ENCODE measurements around the gene SLC25A21.
"Not testable (repeated sequence)": the region's sequence is repeated elsewhere in the genome, so short reads cannot be mapped to it uniquely, and the experiment has no call there.

SLC25A21 gene

DNA sequence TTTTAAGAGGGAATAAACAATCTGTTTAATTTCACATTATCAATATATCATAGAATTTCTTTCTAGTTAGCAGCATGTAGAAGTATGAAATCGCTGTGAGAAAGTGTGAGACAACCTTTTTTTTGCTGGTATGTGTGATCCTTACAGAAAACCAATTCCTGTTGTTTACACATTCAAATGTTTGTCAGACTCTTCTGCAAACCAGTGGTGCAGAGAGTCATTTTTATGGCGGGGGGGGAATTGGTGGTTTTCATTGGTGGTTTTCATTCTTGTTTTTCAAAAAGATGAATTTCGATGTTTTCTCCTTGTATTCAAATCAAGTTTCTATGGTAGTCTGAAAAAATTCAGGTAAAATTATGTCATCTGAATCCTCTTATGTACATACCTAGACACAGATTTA is 57.8 kb downstream of the SLC25A21 start:
- DNase-seq (ENCODE audit: low read depth): no peak
- H3K4me3 ChIP-seq (ENCODE audit: low read depth, low read length): no peak overlapping the region

DNA sequence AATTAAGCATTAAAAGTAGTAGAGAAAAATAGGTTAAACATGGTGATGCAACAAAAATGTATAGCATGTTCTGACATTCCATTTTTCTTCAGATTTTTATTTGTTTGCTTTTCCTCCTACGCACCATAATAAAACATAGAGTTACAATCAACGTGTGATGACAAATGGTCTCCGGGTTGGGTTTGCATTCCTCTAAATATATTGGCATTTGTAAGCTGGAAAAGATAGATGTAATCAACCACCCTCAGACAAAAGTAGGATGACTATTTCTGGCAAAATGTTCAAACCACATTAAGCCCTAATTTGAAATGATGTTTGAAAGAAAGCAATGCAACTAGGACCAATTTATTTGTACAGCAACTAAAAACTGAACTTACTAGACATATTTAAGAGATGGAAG is 58.4 kb downstream of the SLC25A21 start:
- DNase-seq (ENCODE audit: low read depth): no peak
- no peak overlapping the region for H3K4me3 ChIP-seq (ENCODE audit: low read depth, low read length)

DNA sequence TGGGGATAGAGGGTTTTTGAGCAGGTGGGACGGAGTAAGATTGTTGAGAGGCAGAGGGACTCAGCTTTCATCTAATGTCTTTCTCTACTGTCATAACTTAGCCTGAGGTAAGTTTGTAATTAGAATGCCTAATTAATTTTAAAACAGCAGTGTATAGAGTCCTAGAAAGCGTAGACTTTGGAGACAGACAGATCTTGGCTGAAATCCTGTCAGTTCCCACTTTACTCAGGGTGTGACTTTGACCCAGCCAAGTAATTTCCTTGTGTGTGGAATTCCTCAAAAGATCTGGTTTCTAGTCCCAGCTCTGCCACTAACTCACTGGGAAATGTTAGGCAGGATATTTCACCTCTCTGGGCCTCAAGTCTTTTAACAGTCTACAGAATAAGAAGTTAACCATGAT is 74.3 kb downstream of the SLC25A21 start:
- H3K4me3 ChIP-seq (ENCODE audit: low read depth, low read length): no peak overlapping the region
- DNase-seq (ENCODE audit: low read depth): no peak

DNA sequence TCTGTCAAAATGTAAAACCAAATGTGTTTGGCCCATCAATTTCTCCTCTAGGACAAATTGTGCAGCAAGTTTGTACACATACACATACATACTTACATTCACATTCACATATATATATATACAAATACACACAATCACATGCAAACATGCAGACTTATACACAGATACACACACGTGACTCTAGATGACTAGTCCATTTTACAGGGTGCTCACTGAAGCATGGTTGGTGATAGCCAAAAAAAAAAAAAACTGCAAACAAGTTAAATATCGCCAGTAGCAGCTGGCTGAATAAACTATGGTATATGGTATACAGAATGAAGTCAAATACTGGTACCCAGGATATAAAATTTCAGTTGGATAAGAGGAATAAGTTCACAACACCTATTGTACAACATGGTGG is 77.9 kb downstream of the SLC25A21 start:
- no peak overlapping the region for H3K4me3 ChIP-seq (ENCODE audit: low read depth, low read length)
- no peak for DNase-seq (ENCODE audit: low read depth)

DNA sequence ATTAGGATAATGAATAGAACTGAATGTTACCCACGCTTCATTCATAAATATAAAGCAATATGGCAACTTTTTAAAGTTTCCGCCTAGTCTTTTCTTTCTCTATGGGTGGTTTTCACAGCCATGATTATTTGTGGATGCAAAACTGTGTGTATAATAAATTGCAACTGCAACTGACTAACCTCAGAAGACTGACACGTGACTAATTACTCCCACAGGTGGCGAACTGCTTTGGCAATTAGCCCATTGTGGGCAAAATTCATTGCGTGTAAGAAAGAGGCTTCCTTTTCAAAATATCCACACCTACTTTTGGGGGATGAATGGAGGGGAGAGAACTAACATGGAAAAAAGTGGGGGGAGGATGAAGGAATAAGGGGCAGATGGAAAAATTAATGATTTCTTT is 79.0 kb downstream of the SLC25A21 start:
- DNase-seq (ENCODE audit: low read depth): no peak
- H3K4me3 ChIP-seq (ENCODE audit: low read depth, low read length): no peak overlapping the region

DNA sequence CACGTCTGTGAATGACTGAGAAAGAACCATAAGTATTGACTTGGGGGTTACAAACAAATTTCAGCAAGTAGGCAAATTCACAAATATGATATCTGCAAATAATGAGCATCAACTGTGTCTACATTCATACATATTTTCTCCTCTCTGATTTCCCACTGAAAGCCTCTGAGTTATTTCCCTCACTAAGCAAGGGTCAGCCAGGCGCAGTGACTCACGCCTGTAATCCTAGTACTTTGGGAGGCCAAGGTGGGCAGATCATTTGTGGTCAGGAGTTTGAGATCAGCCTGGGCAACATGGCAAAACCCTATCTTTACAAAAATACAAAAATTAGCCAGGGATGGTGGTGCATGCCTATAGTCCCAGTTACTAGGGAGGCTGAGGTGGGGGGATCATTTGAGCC is 80.8 kb downstream of the SLC25A21 start:
- H3K4me3 ChIP-seq (ENCODE audit: low read depth, low read length): no peak overlapping the region
- no peak for DNase-seq (ENCODE audit: low read depth)

DNA sequence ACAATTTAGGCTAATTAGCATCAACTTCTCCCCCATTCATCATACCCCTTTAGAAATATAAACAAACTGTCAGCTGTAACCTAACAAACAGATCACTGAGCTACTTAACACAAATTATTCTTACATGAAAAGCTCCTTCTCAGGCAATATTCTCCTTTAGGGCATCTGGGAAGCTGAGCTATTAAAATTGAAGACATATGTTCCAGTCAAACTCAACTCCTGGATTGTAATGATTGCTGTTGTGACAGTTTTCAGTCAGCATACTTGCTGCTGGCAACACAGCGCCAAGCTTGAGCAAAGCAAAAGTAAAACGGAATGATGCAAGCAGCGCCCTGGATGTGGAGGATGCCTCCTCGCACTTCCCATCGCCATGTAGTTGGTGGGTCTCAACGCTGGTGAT is 82.4 kb downstream of the SLC25A21 start:
- no peak for DNase-seq (ENCODE audit: low read depth)
- H3K4me3 ChIP-seq (ENCODE audit: low read depth, low read length): no peak overlapping the region

DNA sequence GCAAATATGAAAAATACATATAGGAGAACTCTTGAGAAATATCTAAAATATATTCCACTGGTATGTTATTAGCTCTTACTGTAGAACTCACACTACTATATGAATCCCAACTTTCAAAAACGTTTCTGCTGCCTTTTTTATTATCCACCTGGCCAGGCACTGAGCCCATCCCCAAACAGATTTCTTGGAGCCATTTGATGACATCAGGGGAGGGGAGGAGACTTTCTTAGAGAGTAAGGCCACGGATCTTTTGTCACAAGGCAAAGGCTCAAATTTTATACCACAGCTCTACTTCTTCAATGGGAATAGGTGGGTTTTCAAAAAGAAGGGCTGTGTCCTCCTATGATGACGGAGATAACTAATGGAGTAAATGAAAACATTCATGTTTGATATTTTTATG is 83.0 kb downstream of the SLC25A21 start:
- no peak for DNase-seq (ENCODE audit: low read depth)
- H3K4me3 ChIP-seq (ENCODE audit: low read depth, low read length): no peak overlapping the region

DNA sequence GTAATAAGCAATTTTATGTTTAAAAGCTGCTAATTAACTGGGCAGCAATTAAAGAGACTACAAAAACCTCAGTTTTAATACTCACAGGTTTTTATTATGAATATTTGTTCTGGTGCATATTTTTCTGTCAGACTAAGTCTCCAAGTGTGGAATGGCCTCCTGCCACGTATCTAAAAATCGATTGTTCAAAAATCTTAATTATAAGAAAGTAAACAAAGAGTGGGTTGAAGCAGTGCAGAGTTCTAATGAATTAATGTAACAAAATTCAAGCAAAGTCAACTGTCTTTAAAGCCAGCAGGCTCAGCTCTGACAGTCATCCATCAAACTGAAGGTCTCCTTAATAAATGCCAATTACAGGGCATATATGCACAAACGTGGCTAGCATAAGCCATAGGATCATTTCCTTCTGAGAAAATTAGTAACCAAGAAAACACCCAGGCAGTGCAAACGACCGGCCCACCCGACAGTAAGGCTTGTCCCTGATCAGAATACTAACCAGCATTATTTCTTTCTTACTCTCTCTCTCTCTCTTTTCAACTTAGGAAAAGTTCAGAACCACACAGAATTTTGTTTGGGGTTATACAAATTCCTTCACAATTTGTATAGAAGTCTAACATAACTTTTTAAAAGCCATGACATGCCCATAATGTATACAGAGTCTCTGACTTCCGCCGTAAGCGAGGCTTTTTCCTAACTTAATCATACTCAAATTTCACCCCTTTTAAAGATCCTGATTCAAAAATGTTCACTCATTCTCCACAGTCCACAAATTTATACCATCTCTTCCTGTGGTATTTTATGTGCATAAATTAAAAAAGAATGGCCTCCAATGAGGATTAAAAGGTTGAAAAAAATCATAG is 83.8 kb downstream of the SLC25A21 start:
- DNase-seq (ENCODE audit: low read depth): no peak

DNA sequence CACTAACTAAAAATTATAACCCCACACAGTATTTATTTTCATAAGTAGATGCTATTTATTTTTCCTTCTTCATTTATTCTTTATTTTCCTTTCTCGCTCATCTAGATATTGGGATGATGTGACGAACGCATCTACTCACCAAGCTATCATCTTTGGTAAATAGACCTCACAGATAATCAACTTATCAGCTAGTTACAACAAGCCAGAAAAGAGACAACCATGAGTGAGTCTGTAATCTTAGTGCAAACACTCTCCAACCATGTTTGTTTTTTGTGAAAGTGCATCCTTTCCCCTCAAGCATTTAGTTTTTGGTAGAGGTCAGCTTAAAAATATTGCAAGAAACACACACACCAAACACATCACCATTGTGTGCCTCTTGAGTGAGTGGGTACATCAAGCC is 84.9 kb downstream of the SLC25A21 start:
- no peak overlapping the region for H3K4me3 ChIP-seq (ENCODE audit: low read depth, low read length)
- DNase-seq (ENCODE audit: low read depth): no peak

More for the DNA sequence above, 83.8 kb downstream of the SLC25A21 start:
- H3K4me3 ChIP-seq (ENCODE audit: low read depth, low read length): no peak overlapping the region

DNA sequence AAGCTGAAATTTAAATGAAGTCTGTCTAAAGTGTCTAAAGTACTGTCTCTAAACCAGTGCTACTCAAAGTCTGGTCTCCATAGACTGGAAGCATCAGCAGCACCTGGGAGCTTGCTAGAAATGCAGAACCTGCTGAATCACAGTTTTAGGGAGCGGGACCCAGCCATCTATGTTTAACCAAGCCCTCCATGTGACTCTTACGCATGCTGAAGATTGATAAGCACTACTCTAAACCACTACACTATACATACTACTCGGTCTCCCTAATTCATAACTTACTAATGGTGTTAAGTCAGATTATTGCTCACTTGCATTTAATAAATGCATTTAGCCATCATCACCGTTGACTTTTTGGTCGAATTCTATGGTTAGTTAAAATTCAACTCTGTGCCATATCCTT is 88.8 kb downstream of the SLC25A21 start:
- no peak for DNase-seq (ENCODE audit: low read depth)
- H3K4me3 ChIP-seq (ENCODE audit: low read depth, low read length): no peak overlapping the region

DNA sequence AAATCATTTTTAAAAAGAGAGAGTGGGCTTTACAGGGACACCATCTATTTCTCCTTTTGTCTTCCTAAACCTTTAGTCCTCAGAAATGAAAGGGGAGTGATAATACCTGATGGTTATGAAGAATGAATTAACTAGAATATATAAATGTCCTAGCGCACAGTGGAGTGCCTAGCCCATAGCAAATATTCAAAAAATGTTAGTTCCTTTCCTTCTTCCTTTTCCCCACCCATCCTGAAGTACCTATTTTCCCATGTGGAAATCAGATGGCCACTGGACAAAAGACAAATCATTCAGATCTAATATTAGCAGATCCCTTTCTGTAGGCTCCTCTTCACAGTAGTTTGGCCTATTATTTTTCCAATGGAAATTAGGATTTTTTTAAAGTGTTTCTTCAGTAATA is 90.0 kb downstream of the SLC25A21 start:
- no peak for DNase-seq (ENCODE audit: low read depth)
- H3K4me3 ChIP-seq (ENCODE audit: low read depth, low read length): no peak overlapping the region

DNA sequence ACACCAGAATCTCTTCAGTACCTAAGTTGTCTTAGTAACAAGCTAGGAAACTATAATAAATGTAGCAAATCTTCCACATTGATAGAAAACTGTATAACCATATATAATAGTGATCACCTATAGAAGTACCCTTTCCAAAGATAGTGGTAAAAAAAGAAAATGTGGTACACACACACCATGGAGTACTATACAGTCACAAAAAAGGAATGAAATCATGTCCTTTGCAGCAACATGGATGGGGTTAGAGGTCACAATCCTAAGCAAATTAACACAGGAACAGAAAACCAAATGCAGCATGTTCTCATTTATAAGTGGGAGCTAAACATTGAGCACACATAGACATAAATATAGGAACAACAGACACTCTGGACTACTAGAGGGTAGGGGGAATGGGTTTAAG is 90.5 kb downstream of the SLC25A21 start:
- no peak for DNase-seq (ENCODE audit: low read depth)
- H3K4me3 ChIP-seq (ENCODE audit: low read depth, low read length): no peak overlapping the region

DNA sequence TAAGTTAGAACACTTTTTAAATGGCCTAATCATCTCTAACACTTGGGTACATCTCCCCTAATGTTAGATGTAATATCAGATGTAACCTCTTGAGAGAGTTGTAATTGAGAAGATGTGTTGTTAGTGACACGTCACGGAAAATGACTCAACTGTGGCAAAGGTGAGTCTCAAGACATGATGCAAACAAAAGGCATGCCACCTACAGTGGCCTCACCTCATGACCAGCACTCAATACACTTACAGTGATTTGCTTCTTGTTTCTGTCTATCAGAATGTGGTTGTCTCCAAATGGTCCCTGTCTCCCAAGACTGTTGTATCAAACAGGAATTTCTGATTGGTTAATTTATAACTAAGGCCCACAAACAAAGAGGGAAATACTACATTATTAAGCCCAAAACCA is 91.2 kb downstream of the SLC25A21 start:
- no peak for DNase-seq (ENCODE audit: low read depth)
- H3K4me3 ChIP-seq (ENCODE audit: low read depth, low read length): no peak overlapping the region

DNA sequence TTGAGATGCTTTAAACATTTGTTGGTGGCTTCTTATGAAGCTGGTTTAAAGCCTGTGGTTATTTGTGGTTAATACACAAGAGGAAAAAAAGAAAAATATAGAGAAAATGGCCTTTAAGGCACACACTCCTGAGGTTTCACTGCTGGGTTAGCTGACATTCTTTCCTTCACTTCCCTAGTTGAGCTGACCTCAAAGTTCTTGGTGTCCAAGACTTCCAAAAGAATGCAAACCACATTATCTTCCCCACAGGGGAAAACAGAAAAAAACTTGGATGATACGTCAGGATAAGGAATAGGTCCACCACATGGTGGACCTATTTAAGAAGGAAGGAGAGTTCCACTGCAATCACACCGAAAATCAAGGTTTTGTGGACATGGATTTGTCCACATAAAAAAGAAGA is 94.3 kb downstream of the SLC25A21 start:
- H3K4me3 ChIP-seq (ENCODE audit: low read depth, low read length): no peak overlapping the region

DNA sequence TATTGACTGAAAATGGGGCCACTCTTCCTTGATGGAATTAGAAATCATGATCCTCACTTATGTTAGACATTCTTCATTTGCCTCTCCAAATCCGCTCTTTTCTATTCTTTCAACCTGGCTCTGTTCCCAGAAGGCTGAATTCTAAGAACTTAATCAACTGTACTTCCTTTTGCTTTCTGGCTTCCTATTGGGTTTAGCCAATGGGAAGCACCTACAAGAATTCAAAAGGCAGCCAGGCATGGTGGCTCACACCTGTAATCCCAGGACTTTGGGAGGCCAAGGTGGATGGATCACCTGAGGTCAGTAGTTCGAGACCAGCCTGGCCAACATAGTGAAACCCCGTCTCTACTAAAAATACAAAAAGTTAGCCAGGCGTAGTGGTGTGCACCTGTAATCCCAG is 98.1 kb downstream of the SLC25A21 start:
- H3K4me3 ChIP-seq (ENCODE audit: low read depth, low read length); DNase-seq (ENCODE audit: low read depth): not testable (repeated sequence)

More for the DNA sequence above, 94.3 kb downstream of the SLC25A21 start:
- DNase-seq (ENCODE audit: low read depth): no peak

DNA sequence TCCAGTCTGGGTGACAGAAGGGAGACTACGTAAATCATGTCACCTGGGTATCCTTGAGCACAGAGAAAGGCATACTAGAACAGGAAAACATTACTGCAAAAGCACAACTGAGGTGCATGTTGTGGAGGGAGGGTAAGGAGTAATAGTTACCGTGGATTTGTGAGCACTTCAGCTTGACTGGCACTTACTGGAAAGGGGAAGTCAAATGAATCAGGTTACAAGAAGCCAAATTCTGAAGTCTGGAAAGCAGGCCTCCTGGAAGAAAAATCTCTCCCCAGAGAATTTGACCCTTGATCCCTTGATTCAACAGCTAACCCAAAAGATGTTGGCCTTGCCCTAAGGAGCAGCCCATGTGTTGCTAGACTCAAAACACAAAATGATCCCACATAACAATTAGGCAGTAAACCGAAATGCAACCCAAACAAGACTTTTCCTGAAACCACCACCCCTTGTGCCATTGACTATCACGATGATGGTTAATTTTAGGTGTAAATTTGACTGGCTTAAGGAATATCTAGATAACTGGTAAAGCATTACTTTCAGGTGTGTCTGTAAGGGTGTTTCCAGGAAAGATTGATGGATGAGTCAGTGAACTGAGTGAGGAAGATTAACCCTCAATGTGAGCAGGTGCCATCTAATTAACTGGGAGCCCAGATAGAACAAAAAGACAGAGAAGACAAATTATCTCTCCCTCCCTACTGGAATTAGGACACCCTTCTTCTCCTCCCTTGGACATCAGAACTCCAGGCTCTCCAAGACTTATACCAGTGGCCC is 108.8 kb downstream of the SLC25A21 start:
- no peak for DNase-seq (ENCODE audit: low read depth)

DNA sequence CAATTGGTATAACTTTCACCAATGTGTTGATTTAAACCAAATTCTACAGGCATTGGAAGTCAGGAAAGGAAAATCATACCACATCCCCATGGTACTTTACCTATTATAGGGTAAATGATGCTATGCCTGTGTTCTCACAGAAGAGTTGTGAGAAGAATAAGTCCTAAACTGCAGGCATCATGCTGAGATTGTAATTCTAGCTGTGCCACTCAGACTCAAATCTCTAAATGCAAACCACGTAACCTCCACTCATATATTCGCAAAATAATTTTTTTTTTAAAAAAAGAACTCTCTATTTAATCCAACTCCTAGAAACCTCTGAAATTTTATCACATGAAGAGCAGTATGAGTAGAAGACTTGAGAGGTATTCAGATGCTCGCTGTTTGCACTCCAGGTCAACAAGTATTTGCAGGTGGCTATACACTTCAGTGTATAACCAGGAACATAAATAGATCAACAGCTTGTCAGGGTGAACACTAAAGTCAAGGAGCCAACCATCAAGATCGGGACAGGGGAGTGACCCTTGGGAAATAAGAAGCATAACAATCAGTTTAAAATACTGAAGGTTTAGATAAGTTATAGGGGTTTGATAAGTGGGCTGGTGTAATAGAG is 110.1 kb downstream of the SLC25A21 start:
- DNase-seq (ENCODE audit: low read depth): no peak

More for the DNA sequence above, 108.8 kb downstream of the SLC25A21 start:
- H3K4me3 ChIP-seq (ENCODE audit: low read depth, low read length): no peak overlapping the region

DNA sequence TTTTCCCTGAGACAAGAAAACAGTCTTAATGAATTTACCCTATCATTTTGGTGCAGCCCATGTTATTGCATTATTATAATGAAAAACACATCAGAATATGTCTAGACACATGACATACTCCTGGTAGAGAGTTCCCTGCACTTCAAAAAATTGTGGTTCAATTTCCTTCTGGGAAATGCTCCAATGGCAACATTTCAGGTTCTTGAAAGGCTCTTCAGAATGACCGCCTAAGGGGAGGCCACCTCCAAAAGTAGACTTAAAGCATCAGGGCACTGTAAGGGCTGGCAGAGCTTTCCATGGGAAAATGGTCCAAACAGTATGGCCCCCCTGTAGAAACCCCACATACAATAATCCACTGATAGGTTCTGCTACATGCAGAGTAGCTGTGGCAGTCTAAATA is 110.7 kb downstream of the SLC25A21 start:
- no peak for DNase-seq (ENCODE audit: low read depth)
- no peak overlapping the region for H3K4me3 ChIP-seq (ENCODE audit: low read depth, low read length)

More for the DNA sequence above, 110.1 kb downstream of the SLC25A21 start:
- H3K4me3 ChIP-seq (ENCODE audit: low read depth, low read length): no peak overlapping the region

DNA sequence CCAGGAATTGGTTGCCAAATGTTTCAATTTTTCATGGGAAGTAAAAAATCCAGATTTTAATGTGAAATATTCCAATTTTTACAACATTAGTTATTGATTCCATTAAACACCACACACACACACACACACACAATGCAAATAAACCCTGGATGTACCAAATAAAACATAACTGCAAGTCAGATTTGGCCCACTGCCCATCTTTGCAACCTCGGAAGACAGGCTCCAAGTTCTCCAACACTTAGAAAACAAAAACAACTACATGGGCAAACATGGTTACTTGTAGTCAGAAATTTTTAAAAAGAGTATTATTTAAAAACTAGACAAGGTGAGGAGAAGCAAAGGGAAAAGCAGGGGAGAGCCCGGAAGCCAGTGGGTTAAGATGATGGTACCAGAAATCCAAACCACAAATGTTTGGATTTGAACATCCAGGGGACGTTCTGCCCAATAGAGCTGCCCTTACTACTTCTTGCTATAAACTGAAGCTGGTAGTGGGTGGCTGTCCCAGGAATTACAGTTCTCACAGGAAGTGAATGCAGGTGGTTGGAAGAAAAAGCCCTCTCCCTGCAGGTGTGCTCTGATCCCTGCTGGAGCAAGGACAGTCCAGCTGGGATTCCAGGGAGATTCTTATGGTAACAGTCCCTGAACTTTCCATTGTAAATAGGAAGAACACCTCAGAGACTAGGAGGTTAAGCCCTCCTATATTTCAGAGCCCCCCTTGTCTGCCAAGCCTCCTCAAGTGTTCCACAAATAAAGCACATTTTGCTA is 111.7 kb downstream of the SLC25A21 start:
- DNase-seq (ENCODE audit: low read depth): no peak
- no peak overlapping the region for H3K4me3 ChIP-seq (ENCODE audit: low read depth, low read length)
